Thyroid gland (tissue), 4 donors: ENCODE measurements around the gene RFX4. TPM values are rescaled to one million over a fixed set of nuclear protein-coding genes. Genes with fewer than 3 reads are reported as not detected.
"Not testable (repeated sequence)": the region's sequence is repeated elsewhere in the genome, so short reads cannot be mapped to it uniquely, and the experiment has no call there.

Experiments used
- DNase-seq, 2 donors: peaks; one replicate each; pipeline ENCODE4 v3.0.0-alpha.2; 2019
- H3K27ac ChIP-seq, 3 donors: fragments of 200-600 bp; sonication (generic); 1 replicate in 2 of 3; 2 replicates in 1 of 3; pipeline ENCODE4 v1.5.1; 2016 to 2019; ENCODE audit warnings: mild to moderate bottlenecking in 1 of 3, moderate library complexity in 1 of 3
- H3K27me3 ChIP-seq: fragments of 200-600 bp; sonication (generic); one replicate; pipeline ENCODE4 v1.5.1; 2019
- H3K36me3 ChIP-seq, 2 donors: fragments of 200-600 bp; sonication (generic); one replicate each; pipeline ENCODE4 v1.5.1; 2016 to 2019
- H3K4me1 ChIP-seq, 2 donors: fragments of 200-600 bp; sonication (generic); one replicate each; pipeline ENCODE4 v1.5.1; 2017 to 2019
- H3K4me3 ChIP-seq, 3 donors: fragments of 200-600 bp; sonication (generic); replicated peaks in 1 of 3; 1 replicate in 2 of 3; 2 replicates in 1 of 3; pipeline ENCODE4 v1.5.1; 2016; ENCODE audit warnings: mild to moderate bottlenecking in 1 of 3
- H3K9me3 ChIP-seq: fragments of 200-600 bp; sonication (generic); one replicate; pipeline ENCODE4 v1.5.1; 2017
- CTCF ChIP-seq, 6 experiments: fragments of 200-600 bp in 3 of 6; fragments of 450-650 bp in 3 of 6; sonication (generic) in 3 of 6; IDR thresholded peaks; one replicate each; pipeline ENCODE4 v1.5.1; 2016 to 2019; ENCODE audit warnings: antibody characterized with exemption in 6 of 6, mild to moderate bottlenecking in 2 of 6, inconsistent platforms in 1 of 6, moderate library complexity in 1 of 6
- POLR2A ChIP-seq, 2 donors: fragments of 450-650 bp; IDR thresholded peaks; one replicate each; pipeline ENCODE4 v1.6.1; 2017; ENCODE audit warnings: antibody characterized with exemption in 2 of 2, mild to moderate bottlenecking in 2 of 2, moderate library complexity in 1 of 2
- WGBS, 2 donors: methylation state at CpG; one replicate each; pipeline ENCODE4 v1.1.5; 2017; 5-methylcytosine and 5-hydroxymethylcytosine counted together
- intact Hi-C: fragments of 100-400 bp; cut with DNase I; formaldehyde crosslinking; loops from one replicate; pipeline ENCODE4 v1.15.1; 2023
- total RNA-seq, 4 donors: library from RNA; depleted of rRNA; stranded (reverse); fragments of >200 nt; gene quantifications; one replicate each; pipeline ENCODE4 v1.2.3, GENCODE V29; 2016

Gene RFX4
- total RNA-seq, 4 donors from 2014 or later: 0.27 to 0.45 TPM; not detected in 2

DNA sequence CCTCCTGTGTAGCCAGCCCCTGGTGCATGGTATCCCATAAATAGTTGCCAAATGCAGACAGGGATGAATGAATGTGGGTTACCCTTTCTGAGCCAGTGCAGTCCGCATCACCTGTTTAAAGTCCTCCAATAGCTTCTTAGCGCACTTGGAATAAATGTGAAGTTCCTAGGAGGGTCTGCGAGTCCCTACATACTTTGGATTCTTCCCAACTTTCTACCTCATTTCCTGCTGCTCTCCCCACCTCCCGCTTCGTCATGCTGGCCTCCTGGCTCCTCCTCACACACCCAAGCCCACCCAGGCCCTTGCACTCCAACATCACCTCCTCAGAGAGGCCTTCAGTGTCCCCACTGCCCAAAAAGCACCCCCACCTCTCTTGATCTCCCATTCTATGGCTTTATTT is 17.7 kb downstream of the RFX4 start:
- intact Hi-C loops: no loop called here
- TF ChIP-seq CTCF (IDR thresholded peaks at IDR 0.05) (no peak), POLR2A (IDR thresholded peaks at IDR 0.05) (no peak)
- H3K36me3 ChIP-seq: no peaks in the 10 kb centered on the region
- H3K4me3 ChIP-seq: no peak overlapping the region
- no peak overlapping the region for H3K27ac ChIP-seq
- no peak for DNase-seq
- H3K27me3 ChIP-seq: no peaks in the 10 kb centered on the region
- no peaks in the 10 kb centered on the region for H3K9me3 ChIP-seq
- no peaks in the 10 kb centered on the region for H3K4me1 ChIP-seq
- WGBS, 2 donors: 79 to 87% methylated on average over 5 of the region's 5 CpGs

- no peak for DNase-seq
- TF ChIP-seq POLR2A (IDR thresholded peaks at IDR 0.05): no peak
- no peak for TF ChIP-seq CTCF (IDR thresholded peaks at IDR 0.05)
- Histone ChIP-seq H3K36me3 (no peaks in the 10 kb centered on the region), H3K27ac (no peak overlapping the region), H3K27me3 (no peaks in the 10 kb centered on the region), H3K4me3 (no peak overlapping the region), H3K9me3 (no peaks in the 10 kb centered on the region), H3K4me1 (no peaks in the 10 kb centered on the region)
- intact Hi-C loops: no loop called here
- WGBS, 2 donors: 73 to 75% methylated on average over 10 of the region's 10 CpGs
Measured at GRCh38 chr12:106601031-106601430, 18.2 kb downstream of the RFX4 start.

DNA sequence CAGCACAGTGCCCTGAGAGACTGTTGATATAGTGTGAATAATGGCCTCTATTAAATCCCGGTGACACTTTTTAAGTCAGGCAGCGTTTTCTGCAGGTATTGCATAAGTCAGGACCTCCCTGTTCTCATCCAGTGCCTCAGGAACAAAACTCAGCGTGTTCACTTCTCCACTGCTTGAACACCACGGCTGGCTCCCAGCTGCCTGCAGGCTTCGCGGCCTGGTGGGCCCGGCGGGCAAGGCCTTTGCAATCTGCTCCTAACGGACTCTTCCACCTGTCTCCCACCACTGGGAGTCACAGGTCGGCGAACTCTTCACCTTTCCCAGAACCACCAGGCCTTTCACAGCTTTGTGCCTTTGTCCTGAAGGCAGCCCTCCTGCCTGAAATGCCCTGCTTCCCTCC is 18.7 kb downstream of the RFX4 start:
- H3K27ac ChIP-seq: no peak overlapping the region
- no peak for DNase-seq
- no peaks in the 10 kb centered on the region for H3K27me3 ChIP-seq
- H3K4me1 ChIP-seq: no peaks in the 10 kb centered on the region
- intact Hi-C loops: no loop called here
- 80 to 90% methylated on average over 11 of the region's 11 CpGs for WGBS, 2 donors
- no peak overlapping the region for H3K4me3 ChIP-seq
- TF ChIP-seq CTCF (IDR thresholded peaks at IDR 0.05): no peak
- no peak for TF ChIP-seq POLR2A (IDR thresholded peaks at IDR 0.05)
- no peaks in the 10 kb centered on the region for H3K36me3 ChIP-seq
- H3K9me3 ChIP-seq: no peaks in the 10 kb centered on the region

DNA sequence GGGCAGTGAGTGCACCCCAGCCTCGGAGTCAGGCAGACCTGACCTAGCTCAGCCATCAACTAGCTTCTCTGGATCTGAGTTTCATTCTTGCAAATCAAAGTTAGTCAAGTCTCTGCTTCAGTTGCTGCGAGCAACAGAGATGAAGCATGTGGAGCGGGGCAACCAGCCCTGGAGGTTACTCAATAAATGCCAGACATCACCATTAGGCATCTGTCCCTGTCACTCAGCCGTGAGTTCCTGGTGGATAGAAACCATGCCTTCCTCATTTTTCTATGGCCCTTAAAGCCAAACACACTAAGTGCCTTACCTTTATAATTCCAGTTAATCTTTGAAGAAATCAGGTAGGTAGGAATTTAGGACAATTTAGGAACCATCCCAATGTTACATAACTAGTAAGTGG is 19.3 kb downstream of the RFX4 start:
- Histone ChIP-seq H3K4me1 (no peaks in the 10 kb centered on the region), H3K27me3 (no peaks in the 10 kb centered on the region), H3K4me3 (no peak overlapping the region), H3K9me3 (no peaks in the 10 kb centered on the region), H3K36me3 (no peaks in the 10 kb centered on the region), H3K27ac (no peak overlapping the region)
- DNase-seq: no peak
- intact Hi-C loops: no loop called here
- WGBS, 2 donors: 94 to 96% methylated on average over 3 to 4 of the region's 4 CpGs
- TF ChIP-seq CTCF (IDR thresholded peaks at IDR 0.05) (no peak), POLR2A (IDR thresholded peaks at IDR 0.05) (no peak)

DNA sequence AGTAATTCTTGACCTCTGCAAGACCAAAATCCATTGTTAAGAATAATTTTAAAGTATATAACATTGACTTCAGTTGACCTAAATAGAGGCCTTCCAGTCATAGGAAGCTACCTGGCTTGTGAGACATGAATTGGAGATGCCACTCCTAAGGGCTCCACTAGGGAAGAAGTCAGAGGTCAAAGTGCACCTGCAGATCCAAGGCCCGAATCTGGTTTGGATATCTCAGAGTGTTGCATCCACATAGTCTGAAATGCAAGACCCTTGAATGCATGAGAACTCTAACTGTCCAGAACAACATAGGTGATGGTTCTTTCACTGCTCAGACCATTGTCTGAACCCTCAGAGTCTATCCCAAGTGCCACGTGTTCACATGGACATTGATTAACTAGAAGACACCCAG is 22.4 kb downstream of the RFX4 start:
- Histone ChIP-seq H3K36me3 (no peaks in the 10 kb centered on the region), H3K27ac (no peak overlapping the region), H3K4me1 (peaks cover 0 to 4% of the 10 kb centered on the region in 2 donors), H3K4me3 (no peak overlapping the region), H3K27me3 (no peaks in the 10 kb centered on the region), H3K9me3 (no peaks in the 10 kb centered on the region)
- no peak for DNase-seq
- TF ChIP-seq POLR2A (IDR thresholded peaks at IDR 0.05) (no peak), CTCF (IDR thresholded peaks at IDR 0.05) (no peak)
- 67 to 94% methylated on average over 2 of the region's 2 CpGs for WGBS, 2 donors
- intact Hi-C loops: no loop called here

DNA sequence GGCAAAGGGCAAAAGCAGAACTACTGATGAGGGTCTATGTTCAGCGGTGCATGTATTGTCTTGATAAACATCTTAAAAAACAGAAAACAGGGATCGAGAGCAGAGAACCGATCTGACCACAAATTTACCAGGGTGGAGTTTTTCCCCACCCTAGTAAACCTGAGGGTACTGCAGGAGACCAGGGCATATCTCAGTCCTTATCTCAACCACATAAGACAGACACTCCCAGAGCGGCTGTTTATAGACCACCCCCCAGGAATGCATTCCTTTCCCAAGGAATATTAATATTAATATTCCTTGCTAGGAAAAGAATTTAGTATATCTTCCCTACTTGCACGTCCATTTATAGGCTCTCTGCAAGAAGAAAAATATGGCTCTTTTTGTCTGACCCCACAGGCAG is 37.8 kb downstream of the RFX4 start:
- H3K27ac ChIP-seq, H3K36me3 ChIP-seq, H3K27me3 ChIP-seq, H3K9me3 ChIP-seq, H3K4me1 ChIP-seq, H3K4me3 ChIP-seq, intact Hi-C loops, DNase-seq: not testable (repeated sequence)
- 91 to 96% methylated on average over 5 of the region's 5 CpGs for WGBS, 2 donors
